ENCODE results near the gene PDLIM4.

The PDLIM4 gene

DNA sequence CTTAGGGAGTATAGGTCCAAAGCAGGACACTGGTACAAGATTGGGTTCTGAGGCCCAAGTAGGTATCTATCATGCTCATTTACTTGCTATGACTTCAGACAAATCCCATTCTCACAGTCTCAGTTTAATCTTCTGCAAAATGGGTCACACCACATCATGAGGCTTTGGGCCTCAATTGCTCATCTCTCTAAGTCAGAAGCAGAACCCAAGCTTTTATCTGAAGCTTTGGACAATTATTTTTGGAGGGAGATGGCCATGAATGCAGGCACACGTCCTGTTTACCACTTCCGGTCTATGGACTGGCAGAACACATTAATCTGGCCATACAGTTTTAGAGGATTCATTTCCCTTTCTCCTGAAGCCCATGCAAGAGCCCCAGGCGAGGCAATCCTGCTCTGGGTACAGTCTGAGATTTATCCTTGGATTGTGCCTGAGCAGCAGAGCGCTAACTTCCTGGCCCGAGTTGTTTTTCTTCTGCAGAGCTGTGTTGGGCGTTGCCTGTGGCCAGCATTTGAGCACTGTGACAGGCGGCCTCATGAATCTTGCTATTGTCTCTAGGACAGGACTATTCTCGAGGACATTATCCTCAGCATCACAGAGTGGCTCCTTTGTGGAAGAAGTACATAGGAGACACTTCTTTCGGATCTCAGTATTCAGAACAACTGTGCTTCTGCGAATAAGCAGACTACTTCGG, 52.8 kb downstream of the PDLIM4 start:
- DNase-seq (ENCODE audit: insufficient read length) = no peak
- no peak for FAIRE-seq
- TF ChIP-seq POLR2AphosphoS5 (IDR thresholded peaks at IDR 0.05; ENCODE audit: low read depth, low read length) = no peak
- TF ChIP-seq TAF1 (IDR thresholded peaks at IDR 0.05; ENCODE audit: borderline replicate concordance, low read depth, low read length) = no peak
- no peak for TF ChIP-seq POLR2A (IDR thresholded peaks at IDR 0.05; ENCODE audit: low read depth, low read length)

DNA sequence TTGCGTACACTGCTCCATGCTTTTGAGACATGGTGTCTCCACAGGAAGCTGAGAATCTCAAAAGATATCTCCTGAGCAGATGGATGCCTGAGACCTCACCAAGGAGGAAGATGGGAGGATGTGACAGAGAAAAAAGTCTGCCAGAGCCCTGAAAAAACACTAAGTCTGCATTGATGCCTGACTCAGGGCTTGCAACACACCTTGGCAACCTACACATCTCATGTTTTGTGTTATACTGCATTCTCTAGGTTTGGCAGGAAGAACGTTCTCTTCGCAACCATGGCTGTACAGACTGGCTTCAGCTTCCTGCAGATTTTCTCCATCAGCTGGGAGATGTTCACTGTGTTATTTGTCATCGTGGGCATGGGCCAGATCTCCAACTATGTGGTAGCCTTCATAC, 55.9 kb downstream of the PDLIM4 start:
- TF ChIP-seq POLR2A (IDR thresholded peaks at IDR 0.05; ENCODE audit: low read depth, low read length) = no peak
- DNase-seq (ENCODE audit: insufficient read length) (no peak), FAIRE-seq (no peak)

- FAIRE-seq (no peak), DNase-seq (ENCODE audit: insufficient read length) (no peak)
- TF ChIP-seq TAF1 (IDR thresholded peaks at IDR 0.05; ENCODE audit: borderline replicate concordance, low read depth, low read length) (no peak), POLR2AphosphoS5 (IDR thresholded peaks at IDR 0.05; ENCODE audit: low read depth, low read length) (no peak), POLR2A (IDR thresholded peaks at IDR 0.05; ENCODE audit: low read depth, low read length) (no peak)
Measured at GRCh38 chr5:132313961-132314432, 56.5 kb downstream of the PDLIM4 start.

DNA sequence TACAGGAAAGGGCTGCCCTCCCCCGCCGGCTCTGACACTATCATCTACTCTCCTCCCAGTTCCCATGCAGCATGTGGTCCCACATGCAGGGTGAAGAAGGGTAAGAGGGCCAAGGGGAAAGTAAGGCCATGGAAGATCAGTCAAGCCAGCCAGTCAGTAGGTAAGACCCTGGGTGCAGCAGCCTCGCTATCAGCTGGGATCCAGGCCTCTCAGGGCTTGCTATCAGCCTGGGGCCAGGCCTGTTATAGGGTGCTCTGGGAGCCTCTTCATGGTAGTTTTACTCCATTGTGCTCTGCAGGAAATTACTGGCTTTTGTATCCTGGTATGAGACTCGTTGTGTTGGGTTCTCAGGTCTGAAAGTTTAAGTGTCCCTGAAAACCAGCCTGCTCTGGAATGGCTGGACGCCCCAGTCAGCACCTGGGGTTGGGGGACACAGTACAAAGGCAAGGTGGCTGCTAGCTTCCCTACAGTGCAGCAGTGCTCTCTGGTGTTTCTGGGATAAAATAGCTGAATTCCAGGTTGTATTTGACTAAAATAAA, 58.1 kb downstream of the PDLIM4 start:
- no peak for FAIRE-seq

GRCh38 chr5:132319975-132320374, 62.5 kb downstream of the PDLIM4 start:
- TF ChIP-seq TAF1 (IDR thresholded peaks at IDR 0.05; ENCODE audit: borderline replicate concordance, low read depth, low read length) = no peak
- DNase-seq (ENCODE audit: insufficient read length) = no peak
- no peak for FAIRE-seq

More for the DNA sequence above, 58.1 kb downstream of the PDLIM4 start:
- TF ChIP-seq TAF1 (IDR thresholded peaks at IDR 0.05; ENCODE audit: borderline replicate concordance, low read depth, low read length) = no peak
- TF ChIP-seq POLR2A (IDR thresholded peaks at IDR 0.05; ENCODE audit: low read depth, low read length) = no peak
- TF ChIP-seq POLR2AphosphoS5 (IDR thresholded peaks at IDR 0.05; ENCODE audit: low read depth, low read length) = no peak
- DNase-seq (ENCODE audit: insufficient read length) = no peak

DNA sequence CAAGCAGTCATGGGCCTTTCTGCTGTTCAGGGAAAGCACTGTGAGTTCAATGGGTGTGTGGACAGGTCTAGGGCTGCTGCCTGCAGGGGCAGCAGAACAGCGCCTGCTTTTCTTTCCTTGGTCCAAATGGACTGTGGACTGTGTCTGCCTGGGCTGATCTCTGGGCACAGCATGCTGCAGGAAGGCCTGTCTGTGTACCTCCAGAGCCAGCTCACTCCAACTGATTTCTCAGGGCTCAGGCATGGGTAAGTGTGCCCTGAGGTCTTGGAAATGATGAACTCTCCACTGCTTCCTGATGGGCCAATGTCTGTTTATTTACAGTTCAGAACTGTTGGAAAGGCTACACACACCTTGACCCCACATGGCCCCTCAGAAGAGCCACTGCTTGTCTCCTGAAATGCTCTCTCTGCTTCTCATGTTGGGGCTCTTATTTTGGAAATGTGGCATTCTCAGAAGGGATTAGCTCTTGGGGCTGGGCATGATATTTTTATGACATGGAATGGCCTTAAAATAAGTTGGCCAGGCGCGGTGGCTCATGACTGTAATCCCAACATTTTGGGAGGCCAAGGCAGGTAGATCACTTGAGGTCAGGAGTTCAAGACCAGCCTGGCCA, 63.7 kb downstream of the PDLIM4 start:
- FAIRE-seq (no peak), DNase-seq (ENCODE audit: insufficient read length) (no peak)
- no peak for TF ChIP-seq POLR2A (IDR thresholded peaks at IDR 0.05; ENCODE audit: low read depth, low read length)
- no peak for TF ChIP-seq POLR2AphosphoS5 (IDR thresholded peaks at IDR 0.05; ENCODE audit: low read depth, low read length)
- TF ChIP-seq TAF1 (IDR thresholded peaks at IDR 0.05; ENCODE audit: borderline replicate concordance, low read depth, low read length) = no peak

GRCh38 chr5:132322266-132322665, 64.8 kb downstream of the PDLIM4 start:
- DNase-seq (ENCODE audit: insufficient read length) (no peak), FAIRE-seq (no peak)
- TF ChIP-seq POLR2AphosphoS5 (IDR thresholded peaks at IDR 0.05; ENCODE audit: low read depth, low read length) (no peak), TAF1 (IDR thresholded peaks at IDR 0.05; ENCODE audit: borderline replicate concordance, low read depth, low read length) (no peak), POLR2A (IDR thresholded peaks at IDR 0.05; ENCODE audit: low read depth, low read length) (no peak)

Data from GM12892 (cell line).